ENCODE data around the gene TMEM255B. TPM values are rescaled to one million over a fixed set of nuclear protein-coding genes. Genes with fewer than 3 reads are reported as not detected.

The TMEM255B gene
- total RNA-seq, 2 experiments from 2014 or later, result 0.61 to 0.88 TPM

DNA sequence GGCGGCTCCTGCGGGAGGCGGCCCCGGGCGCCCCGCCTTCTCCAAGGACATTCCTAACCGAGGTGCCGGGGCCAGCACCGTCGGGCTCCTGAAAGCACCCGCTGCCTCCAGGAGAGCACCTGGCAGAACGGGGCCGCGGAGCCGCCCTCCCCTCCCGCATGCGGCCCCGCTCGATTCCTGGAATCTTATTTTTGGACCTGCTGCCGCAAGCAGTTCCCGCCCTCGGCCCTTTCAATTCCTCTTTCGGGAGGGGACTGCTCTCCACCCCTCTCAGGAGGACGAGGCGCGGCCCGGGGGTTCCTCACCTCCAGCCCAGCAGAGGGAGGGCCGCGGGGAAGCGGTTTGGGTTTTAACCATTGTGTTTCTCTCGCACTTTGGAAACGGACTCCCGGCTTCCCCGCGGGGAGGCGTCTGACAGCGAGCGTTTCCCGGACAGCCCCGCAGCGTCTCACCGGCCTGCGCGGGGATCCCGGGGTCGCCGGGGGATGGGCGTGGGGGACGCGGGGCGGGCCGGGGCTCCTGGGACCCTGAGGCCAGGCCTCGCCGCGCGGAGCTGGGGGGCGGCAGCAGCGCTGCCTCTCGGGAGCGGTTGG, 104.0 kb downstream of the TMEM255B start:
- intact Hi-C loops (cut with micrococcal nuclease), result no loop called here
- peak overlapping the region; percentile 64 for H3K4me3 Mint-ChIP-seq
- H3K27ac Mint-ChIP-seq, result no peak overlapping the region
- DNase-seq, result peak; percentile 31
- ChIA-PET POLR2A (no interaction called here), CTCF (no interaction called here)
- H3K36me3 Mint-ChIP-seq, result peaks cover 3% of the 10 kb centered on the region
- peaks cover 36% of the 10 kb centered on the region for H3K27me3 Mint-ChIP-seq
- peaks cover 12% of the 10 kb centered on the region for H3K4me1 Mint-ChIP-seq (ENCODE audit: low read depth)
- H3K9me3 Mint-ChIP-seq, result peaks cover 12% of the 10 kb centered on the region

- Mint-ChIP-seq H3K36me3 (peaks cover 5% of the 10 kb centered on the region), H3K4me1 (ENCODE audit: low read depth) (peaks cover 12% of the 10 kb centered on the region), H3K27me3 (peaks cover 40% of the 10 kb centered on the region), H3K27ac (no peak within 1 kb of the TSS), H3K4me3 (peak within 1 kb of the TSS; percentile 64), H3K9me3 (peaks cover 10% of the 10 kb centered on the region)
- DNase-seq, result no peak
- ChIA-PET POLR2A (no interaction called here), CTCF (interaction anchor here (0.9 kb wide), 1 partner anchor 139 kb away, joined by 3 read pairs; no protein-coding TSS in a partner anchor)
- intact Hi-C loops (cut with micrococcal nuclease), result no loop called here
These were observed 104.7 kb downstream of the TMEM255B start, which contains the start of gene GAS6 for GRCh38 chr13:113863524-113864272. Gene GAS6, minus strand, starts transcription at chr13:113864076. Its CDS starts 156 bp downstream, at chr13:113863920.

- peaks cover 3% of the 10 kb centered on the region for H3K9me3 Mint-ChIP-seq
- H3K27ac Mint-ChIP-seq, result no peak overlapping the region
- ChIA-PET CTCF (interaction anchor here (0.9 kb wide), 1 partner anchor 139 kb away, joined by 3 read pairs; no protein-coding TSS in a partner anchor), POLR2A (no interaction called here)
- peak overlapping the region; percentile 60 for H3K4me3 Mint-ChIP-seq
- H3K27me3 Mint-ChIP-seq, result peaks cover 44% of the 10 kb centered on the region
- intact Hi-C loops (cut with micrococcal nuclease), result no loop called here
- H3K36me3 Mint-ChIP-seq, result peaks cover 6% of the 10 kb centered on the region
- peaks cover 12% of the 10 kb centered on the region for H3K4me1 Mint-ChIP-seq (ENCODE audit: low read depth)
- DNase-seq, result no peak
These were observed 105.4 kb downstream of the TMEM255B start for GRCh38 chr13:113864273-113864890.

GRCh38 chr13:113865427-113865826, 106.4 kb downstream of the TMEM255B start:
- DNase-seq, result no peak
- intact Hi-C loops (cut with micrococcal nuclease), result no loop called here
- peaks cover 47% of the 10 kb centered on the region for H3K27me3 Mint-ChIP-seq
- H3K4me1 Mint-ChIP-seq (ENCODE audit: low read depth), result peaks cover 12% of the 10 kb centered on the region
- ChIA-PET CTCF (no interaction called here), POLR2A (no interaction called here)
- no peak overlapping the region for H3K27ac Mint-ChIP-seq
- peaks cover 6% of the 10 kb centered on the region for H3K36me3 Mint-ChIP-seq
- no peak overlapping the region for H3K4me3 Mint-ChIP-seq
- peaks cover 2% of the 10 kb centered on the region for H3K9me3 Mint-ChIP-seq

Other genes with a start within 250 kb of the TMEM255B start
- 100 to 1,000 TPM; 149 to 156 TPM for gene TFDP1, start 174.5 kb upstream of the TMEM255B start, total RNA-seq
- not detected for gene ATP4B, start 101.0 kb upstream of the TMEM255B start, total RNA-seq
- gene GRK1, start 92.0 kb upstream of the TMEM255B start, total RNA-seq, result not detected
- 1 to 10 TPM; 1.5 TPM for gene GAS6, start 104.8 kb downstream of the TMEM255B start, total RNA-seq
- gene C13orf46, start 214.8 kb downstream of the TMEM255B start, total RNA-seq, result 1 to 10 TPM; 1.5 to 1.8 TPM